Measurements from ENCODE around the gene AHCYL1.

AHCYL1 gene

DNA sequence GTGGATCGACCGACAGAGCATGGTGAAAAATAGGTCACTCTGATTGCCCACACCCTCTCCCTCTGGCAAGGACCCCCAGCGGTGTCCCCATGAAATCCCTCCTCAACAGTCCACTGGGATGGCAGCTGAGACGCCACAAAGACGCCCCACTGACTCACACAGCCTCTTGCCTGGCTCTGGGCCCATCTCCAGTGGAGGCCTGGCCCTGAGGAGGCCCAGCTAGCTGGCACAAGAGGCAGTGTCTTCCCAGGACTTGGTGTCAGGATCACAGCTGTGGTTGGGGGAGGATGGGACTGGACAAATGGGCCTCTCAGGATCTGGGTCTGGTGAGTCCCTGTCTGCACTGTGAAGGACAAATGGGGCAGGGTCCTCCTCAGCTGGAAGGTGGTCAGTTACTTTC is 81.3 kb downstream of the AHCYL1 start:
- DNase-seq = no peak

DNA sequence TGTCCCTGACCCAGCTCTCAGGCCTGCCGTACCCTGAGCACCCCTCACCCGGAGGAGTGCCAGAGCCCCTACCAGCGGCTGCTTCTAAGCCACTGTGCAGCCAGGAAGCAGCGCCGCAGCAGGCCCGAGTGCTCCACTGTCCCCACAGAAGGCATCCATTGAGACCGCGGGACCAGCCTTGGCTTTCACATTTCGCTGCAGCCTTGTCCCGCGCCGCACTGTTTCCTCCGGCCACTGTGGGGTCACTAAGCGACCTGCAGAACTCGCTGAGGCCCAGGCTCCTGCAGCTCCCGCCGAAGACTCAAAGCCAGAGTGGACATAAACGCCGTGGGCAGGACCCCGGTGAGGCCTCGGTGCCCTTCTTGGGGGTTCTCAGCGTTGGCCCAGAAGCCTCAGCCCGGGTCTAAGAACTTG is 82.9 kb downstream of the AHCYL1 start:
- DNase-seq = no peak

DNA sequence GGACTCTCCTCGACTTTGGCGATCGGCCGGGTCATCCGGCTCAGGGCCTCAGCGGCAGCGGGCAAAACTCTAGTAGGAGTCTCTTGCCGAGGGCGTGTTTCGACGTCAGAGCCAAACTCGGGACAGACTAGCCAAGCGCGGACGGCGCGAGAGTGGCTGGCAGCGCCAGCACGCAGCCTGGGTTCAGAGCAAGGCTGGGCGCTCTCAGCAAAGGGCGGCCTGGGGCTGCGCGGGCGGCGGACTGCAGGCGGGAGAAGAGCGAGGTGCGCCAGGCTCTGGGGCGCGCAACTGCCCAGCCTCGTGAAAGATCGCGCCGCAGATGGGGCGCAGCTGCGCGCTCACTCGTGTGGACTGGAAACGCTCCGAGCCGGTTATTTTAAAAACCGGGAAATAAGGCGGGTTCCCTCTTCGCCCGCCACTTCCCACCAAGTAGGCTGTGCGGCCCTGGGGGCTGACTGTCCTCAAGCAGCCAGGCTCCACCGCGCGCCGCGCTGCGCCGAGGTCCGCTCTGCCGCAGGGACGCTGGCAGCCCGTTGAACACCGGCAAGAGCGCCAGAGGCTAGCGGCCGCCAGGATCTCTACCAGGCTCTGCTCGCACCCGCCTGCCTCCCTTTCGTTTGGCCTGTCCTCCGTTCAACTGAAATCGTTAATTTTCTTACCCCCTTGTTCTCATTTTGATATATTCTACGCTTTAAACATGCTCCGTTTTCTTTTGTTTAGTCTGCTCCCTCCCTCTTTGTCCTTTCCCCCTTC is 83.5 kb downstream of the AHCYL1 start:
- DNase-seq = no peak

DNA sequence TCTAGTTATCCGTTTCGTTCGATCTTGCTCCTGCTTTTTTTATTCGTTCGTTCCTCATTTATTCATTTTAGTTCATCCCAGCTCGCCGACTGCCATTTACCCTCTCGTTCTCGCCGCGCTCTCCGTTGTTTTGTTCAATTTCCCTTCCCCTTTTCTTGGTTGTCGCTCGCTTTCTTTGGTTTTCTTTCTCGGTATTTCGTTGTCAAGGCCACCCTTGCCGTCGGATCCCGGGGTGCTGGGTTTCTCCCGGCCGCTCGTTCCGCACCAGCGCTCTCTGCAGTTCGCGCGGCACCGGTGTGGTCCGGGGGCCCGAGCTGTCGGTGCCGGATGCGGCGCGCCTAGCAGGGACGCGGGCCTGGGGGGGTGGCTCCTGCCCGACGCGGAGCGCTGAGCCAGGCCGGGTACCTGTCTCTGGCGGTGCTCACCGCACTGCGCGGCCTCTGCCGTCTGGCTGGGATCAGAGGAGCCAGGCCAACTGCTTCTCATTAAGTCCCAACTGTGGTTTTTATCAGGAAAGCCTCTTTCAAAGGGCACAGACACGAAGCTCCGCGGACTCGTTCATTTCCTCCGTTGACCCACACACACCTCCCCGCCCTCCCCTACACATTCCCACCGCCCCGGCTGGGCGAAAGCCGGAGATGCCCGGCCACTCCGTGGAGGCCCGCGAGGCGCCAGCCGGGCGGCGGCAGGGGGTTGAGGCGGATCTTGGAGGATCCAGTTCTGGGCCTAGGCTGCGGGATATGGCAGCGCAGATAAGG is 84.3 kb downstream of the AHCYL1 start:
- no peak for DNase-seq

DNA sequence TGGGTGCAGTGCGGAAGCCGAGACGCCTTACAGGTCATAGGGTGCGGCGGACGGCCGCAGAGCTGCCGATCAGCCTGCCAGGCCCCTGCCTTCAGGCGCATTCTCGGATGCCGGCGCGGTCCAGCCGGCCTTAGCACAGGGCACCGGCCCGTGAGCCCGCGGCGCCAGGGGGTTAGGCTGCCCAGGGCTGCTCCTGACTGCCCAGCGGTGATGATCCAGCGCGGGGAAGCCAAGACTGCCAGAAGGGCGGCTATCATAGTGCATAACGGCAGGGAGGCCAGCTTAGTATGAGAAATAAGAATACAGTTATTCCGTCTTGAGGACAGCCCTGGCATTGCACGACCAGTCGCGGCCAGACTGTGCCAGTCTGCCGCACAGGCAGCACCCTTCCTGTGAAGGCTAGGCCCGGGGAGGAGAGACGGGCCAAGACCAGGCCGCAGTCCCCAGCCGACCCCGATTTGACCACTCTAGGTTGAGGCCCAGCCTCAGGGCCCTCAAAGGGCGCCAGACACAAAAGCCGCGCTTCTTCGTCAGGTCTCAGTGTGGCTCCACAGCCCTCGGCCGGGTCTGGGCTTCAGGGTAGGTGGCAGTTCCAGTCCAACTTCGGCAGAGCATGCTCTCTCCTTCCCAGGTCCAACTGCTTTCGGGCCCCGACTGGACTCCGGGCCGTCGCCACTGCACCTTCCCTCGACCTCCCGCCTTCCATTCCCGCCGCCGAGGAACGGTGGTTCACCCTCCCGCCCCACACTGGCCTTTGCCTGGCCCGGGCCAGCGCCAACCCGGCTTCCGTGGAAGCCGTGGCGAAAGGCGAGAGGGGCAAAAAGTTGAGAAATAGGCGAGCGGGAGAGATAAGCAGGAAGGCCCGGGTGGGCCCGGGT is 85.1 kb downstream of the AHCYL1 start:
- DNase-seq = no peak

DNA sequence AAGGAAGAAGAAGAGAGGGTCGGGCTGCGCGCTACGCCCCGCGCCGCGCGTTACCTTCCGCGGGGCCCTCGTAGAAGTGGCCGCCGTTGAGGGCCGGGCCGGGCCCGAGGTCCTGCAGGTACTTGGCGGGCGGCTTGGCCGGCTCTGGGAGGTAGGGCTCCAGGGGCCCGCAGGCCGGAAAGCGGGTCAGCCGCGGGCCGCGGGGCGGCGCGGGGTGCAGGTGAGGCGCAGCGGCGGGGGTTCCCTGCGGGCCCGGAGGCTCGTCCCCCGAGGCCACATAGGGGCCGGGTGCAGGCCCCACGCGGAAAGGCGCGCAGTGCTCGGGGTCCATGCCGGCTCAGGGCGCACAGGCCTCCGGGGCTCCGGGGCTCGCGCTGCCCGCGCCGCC is 85.7 kb downstream of the AHCYL1 start:
- DNase-seq = no peak

DNA sequence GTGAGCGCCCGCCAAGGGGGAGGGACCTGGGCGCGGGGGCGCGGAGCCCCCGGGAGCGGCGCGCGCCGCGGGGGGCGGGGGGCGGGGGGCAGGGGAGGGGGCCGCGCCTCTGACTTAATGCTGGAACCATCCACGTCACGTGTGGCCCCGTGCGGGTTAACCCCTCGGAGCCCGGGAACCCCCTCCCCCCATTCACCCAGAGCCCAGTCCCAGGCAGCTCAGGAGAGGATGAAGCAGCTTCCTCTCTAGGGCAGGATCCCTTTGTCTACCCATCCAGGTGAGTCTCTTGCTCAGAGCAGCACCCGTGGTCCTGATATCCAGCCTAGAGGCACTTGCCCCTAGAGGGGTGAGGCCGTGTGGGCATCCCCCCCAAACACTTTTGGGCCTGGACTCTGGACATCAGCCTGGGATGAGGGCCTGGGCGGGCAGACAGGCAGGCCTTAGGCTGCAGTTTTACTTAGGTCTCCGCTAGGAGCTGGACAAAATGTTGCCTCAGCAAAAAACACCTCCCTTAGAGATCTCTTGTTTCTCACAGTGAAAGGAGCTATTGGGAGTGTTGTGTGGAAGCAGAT is 86.2 kb downstream of the AHCYL1 start, which contains the start of gene ALX3:
TSS of gene ALX3 (minus strand) at position 2 of the 572 bp plus-strand sequence. CDS start 60 bp downstream, outside the sequence.
- no peak for DNase-seq

All from NCI-H774 (cell line).